Dedifferentiated amniotic fluid mesenchymal stem cell (primary cell): ENCODE measurements around the gene CCDC85C.

Experiments
- DNase-seq: peaks from one replicate; pipeline ENCODE4 v3.0.0-alpha.2; 2016; ENCODE audit errors: extremely low spot score

The CCDC85C gene

GRCh38 chr14:99630202-99630601 lies 26.2 kb upstream of the CCDC85C start:
- no peak for DNase-seq

GRCh38 chr14:99628887-99629618 lies 25.0 kb upstream of the CCDC85C start:
- peak; percentile 54 for DNase-seq

DNA sequence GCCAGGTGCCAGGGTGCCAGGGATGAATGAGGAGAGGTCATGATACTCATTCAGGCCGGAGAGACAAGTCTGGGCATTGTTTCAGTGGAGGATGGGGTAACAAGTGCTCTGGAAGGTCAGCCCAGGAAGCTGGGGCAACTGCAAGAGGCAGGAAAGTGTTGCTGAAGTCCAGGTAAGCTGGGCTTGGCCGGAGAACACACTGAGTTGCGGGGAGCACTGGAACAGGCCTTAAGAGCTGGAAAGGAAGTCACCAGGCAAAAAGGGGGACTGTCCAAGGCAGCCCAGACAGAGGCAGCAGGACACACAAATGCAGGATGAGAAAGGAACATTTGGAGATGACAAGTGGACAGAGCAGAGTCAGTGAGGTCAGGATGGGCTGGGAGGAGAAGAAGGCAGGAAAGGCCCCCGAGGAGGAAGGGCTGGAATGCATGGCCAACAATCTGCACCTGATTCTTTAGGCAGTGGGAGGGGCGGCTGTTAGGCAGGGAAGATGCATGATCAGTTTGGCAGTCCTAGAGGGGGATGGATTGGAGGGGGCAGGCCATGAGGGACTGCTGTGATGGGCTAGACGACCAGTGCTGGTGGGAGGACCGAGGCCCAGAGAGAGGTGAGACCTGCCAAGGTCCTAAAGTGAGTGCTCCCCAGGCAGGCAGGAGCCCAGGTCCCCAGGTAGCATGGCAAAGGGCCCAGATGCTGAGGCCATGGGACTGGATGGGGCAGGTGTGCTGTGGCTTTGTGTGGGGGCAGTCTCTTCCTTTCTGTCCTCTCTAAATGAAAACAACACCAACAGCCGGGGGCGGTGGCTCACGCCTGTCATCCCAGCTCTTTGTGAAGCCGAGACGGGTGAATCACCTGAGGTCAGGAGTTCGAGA lies 23.7 kb upstream of the CCDC85C start:
- DNase-seq = no peak

DNA sequence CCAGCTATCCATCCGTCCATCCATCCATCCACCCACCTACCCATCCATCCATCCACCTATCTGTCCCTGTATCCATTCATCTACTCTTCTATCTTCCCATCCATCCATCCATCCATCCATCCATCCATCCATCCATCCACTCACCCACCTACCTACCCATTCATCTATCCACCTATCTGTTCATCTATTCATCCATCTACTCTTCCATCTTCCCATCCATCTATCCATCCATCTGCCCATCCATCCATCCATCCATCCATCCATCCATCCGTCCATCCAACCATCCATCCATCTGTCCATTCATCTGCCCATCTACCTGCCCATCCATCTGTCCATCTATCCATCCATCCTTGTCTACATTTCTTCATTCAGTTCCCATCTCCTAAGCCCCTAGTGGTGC lies 23.1 kb upstream of the CCDC85C start:
- no peak for DNase-seq

- DNase-seq = no peak
Measured at GRCh38 chr14:99626041-99626648, 22.1 kb upstream of the CCDC85C start.

DNA sequence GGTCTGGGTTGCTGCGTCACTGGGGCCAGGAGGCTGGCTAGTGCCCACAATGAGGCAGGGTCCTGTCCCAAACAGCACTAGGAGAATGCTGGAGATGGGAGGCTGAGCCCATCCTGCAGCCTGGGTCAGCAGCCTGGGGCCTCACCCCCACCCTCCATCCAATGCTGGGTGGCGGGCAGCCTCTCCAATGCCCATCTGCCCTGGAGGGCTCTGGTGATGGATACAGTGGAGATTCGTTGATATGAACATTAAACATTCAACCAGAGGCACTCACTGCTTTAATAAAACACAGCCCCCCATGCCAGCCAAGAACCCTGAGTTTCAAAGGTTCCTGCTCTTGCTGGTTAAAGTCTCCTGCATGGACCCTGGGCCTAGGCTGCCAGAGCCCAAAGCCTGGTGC lies 21.5 kb upstream of the CCDC85C start:
- no peak for DNase-seq

GRCh38 chr14:99624971-99625370 lies 21.0 kb upstream of the CCDC85C start:
- no peak for DNase-seq

DNA sequence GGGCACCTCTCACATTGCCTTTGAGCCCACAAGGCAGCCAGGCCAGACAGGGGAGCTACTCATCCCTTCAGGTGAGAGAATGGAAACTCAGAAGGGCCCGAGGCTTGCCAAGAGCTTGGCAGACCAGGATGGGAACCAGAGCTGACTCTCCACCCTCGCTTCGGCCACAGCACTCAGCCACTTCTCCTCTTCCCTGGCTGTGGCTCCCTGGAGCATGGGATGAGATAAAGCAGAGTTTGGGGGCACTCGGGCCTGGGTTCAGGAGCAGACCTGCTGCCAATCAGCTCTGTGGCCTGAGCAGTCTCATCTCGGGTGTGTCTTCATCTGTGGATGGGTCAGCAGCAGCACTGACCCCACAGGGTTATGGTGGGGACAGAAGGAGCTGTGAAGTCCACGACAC lies 20.0 kb upstream of the CCDC85C start:
- DNase-seq = no peak

DNA sequence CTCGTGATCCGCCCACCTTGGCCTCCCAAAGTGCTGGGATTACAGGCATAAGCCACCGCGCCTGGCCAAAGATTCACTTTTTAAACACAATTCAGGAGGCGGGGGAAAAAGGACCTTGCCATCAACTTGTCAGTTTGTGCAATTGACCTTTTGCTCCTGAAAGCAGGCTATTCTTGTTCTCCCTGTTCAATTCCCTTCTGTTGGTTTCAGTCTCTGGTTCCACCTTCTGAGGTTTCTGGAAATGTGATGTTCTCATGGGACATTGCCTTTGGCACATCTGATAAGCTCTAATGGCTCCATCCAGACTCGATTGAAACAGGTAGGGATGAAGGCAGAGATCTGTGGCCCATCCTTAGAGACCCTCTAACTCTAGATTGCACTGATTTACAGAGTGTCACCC lies 17.9 kb upstream of the CCDC85C start:
- no peak for DNase-seq

GRCh38 chr14:99619835-99620834 lies 16.1 kb upstream of the CCDC85C start:
- no peak for DNase-seq

GRCh38 chr14:99616832-99617800 lies 13.1 kb upstream of the CCDC85C start:
- DNase-seq = no peak

- DNase-seq = no peak
Measured at GRCh38 chr14:99615497-99616157, 11.6 kb upstream of the CCDC85C start.

GRCh38 chr14:99612738-99613330 lies 8.8 kb upstream of the CCDC85C start:
- no peak for DNase-seq

GRCh38 chr14:99612071-99612737 lies 8.2 kb upstream of the CCDC85C start:
- DNase-seq = no peak

- DNase-seq = no peak
Measured at GRCh38 chr14:99611646-99612045, 7.6 kb upstream of the CCDC85C start.

DNA sequence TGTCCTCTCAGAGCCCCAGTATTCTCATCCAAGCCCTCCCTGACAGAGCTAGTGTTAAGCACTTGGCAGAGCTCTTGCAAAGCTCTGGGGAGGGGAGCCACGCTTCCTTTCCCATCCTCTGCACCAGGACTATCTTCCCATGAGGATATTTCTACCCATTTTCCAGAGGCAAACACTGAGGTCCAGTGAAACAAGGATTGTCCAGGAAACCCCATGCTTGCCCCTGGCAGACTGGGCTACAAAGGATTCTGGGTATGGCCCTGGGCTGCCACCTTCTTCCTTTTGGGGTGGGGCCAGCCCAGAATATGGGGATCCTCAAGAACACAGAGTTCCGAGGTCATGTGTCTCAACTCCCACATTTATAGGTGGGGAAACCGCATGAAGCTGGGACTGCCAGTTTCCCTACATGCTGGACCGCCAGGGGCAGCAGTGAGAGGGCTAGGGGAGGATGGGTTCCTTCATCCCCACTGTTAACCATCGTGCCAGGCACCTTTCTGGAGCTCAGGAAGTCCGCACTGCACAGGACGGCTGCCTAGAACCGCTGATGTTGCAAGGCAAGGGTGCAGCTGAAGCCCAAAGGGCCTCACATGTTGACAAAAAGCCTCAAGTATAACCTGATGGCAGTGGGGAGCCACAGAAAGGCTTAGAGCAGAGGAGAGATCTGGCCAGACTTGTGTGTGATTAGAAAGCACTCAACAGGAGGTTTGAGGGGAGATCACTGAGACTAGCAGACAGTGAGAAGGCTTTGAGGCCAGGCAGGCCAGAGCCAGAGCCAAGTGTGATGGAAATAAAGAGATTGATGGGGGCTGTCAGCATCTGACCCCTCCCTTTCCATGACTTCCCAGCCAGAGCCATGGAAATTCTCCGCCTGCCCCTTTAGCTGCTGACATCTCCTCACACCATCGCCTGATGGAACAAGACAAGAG lies 5.5 kb upstream of the CCDC85C start:
- DNase-seq = no peak

DNA sequence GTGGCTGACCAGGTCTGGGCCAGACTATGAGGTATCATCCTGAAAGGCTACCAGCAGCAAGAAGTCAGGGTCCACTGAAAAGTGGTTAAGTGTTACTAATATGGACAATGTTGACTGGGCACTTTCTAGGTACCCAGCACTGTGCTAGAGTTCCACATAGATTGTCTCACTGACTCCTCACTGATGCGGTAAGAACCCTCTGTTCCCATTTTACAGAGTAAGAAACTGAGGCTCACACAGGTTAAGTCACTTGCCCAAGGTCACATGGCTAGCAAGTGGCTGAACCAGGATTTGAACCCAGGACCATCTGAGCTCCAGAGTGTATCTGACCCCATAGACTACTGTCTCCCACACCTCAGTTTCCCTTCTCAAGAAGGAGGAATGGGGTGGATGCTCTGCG lies 4.6 kb upstream of the CCDC85C start:
- DNase-seq = no peak

DNA sequence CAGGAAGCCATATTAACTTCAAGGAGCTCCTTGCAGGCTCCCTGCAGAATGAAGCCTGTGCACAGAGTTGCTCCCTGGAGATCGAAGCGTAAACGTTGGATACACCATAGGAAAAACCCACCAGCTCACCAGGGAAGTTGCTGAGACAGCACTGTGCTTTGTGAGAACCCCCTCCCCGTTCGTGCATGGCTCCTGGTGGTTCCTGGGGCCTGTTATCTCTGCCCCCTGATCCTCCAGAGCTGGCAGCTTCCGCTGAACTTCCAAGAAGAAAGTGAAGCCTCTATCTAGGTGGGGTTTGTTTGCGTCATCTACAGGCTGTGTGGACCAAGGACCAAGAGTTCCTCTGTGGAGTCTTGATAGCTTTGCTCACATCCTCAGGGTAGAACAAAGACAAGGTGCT lies 2.4 kb upstream of the CCDC85C start:
- no peak for DNase-seq
